WTC11 (cell line): ENCODE data around the gene AADACL4. TPM values are rescaled to one million over a fixed set of nuclear protein-coding genes. Genes with fewer than 3 reads are reported as not detected.
"Not testable (repeated sequence)": the region's sequence is repeated elsewhere in the genome, so short reads cannot be mapped to it uniquely, and the experiment has no call there.

Experiments
- ATAC-seq: fragments of 200-7000 bp; cut with Tn5 transposase; 2 replicates; pipeline ENCODE4 v1.10.0; 2021; ENCODE audit warnings: mild to moderate bottlenecking, moderate library complexity
- CTCF ChIA-PET: fragments of 300-600 bp; sonication (Branson Sonifier 250); formaldehyde crosslinking; loops from one replicate; lab custom pipeline; 2021; ENCODE audit warnings: antibody characterized with exemption; lab: Charles Lee
- POLR2A ChIA-PET: fragments of 350-600 bp; sonication (Branson Sonifier 250); formaldehyde crosslinking; loops from one replicate; lab custom pipeline; 2021; ENCODE audit warnings: antibody characterized with exemption; lab: Charles Lee
- DNase-seq: peaks from one replicate; pipeline ENCODE4 v3.0.0; 2021; ENCODE audit warnings: low spot score
- H3K27ac Mint-ChIP-seq: 2 replicates; pipeline ENCODE4 v1.8.0; 2021; ENCODE audit warnings: mixed read lengths
- H3K27me3 Mint-ChIP-seq: 2 replicates; pipeline ENCODE4 v1.8.0; 2021; ENCODE audit warnings: low read depth, mild to moderate bottlenecking, moderate library complexity, mixed read lengths
- H3K36me3 Mint-ChIP-seq: 2 replicates; pipeline ENCODE4 v1.8.0; 2021; ENCODE audit warnings: mixed read lengths
- H3K4me1 Mint-ChIP-seq: 2 replicates; pipeline ENCODE4 v1.8.0; 2022; ENCODE audit warnings: mixed read lengths
- H3K4me3 Mint-ChIP-seq: 2 replicates; pipeline ENCODE4 v1.8.0; 2021; ENCODE audit warnings: mild to moderate bottlenecking, moderate library complexity, mixed read lengths
- H3K9me3 Mint-ChIP-seq: 2 replicates; pipeline ENCODE4 v1.8.0; 2021; ENCODE audit warnings: mixed read lengths
- FOXJ3 ChIP-seq: sonication (generic); formaldehyde crosslinking; IDR thresholded peaks from 2 replicates; pipeline ENCODE4 v1.9.0; 2021; ENCODE audit warnings: missing genetic modification reagents, mild to moderate bottlenecking, borderline replicate concordance
- HMGA2 ChIP-seq: fragments of 250-450 bp; sonication (Bioruptor Pico); IDR thresholded peaks from 2 replicates; pipeline ENCODE4 v1.4.0; 2021; ENCODE audit warnings: mild to moderate bottlenecking, moderate library complexity
- JAZF1 ChIP-seq: fragments of 250-450 bp; sonication (Bioruptor Pico); IDR thresholded peaks from 2 replicates; pipeline ENCODE4 v1.9.0; 2021; ENCODE audit warnings: moderate library complexity, mild to moderate bottlenecking, inconsistent platforms
- JUN ChIP-seq: sonication (generic); formaldehyde crosslinking; IDR thresholded peaks from 2 replicates; pipeline ENCODE4 v1.8.0; 2023; ENCODE audit warnings: mild to moderate bottlenecking, missing genetic modification reagents
- MXD4 ChIP-seq: fragments of 250-450 bp; sonication (Bioruptor Pico); IDR thresholded peaks from 2 replicates; pipeline ENCODE4 v1.8.0; 2021; ENCODE audit warnings: mild to moderate bottlenecking, moderate library complexity, borderline replicate concordance
- NFATC4 ChIP-seq: fragments of 250-450 bp; sonication (Bioruptor Pico); IDR thresholded peaks from 2 replicates; pipeline ENCODE4 v1.9.0; 2021; ENCODE audit warnings: mild to moderate bottlenecking
- NR2C2 ChIP-seq: sonication (generic); formaldehyde crosslinking; IDR thresholded peaks from 2 replicates; pipeline ENCODE4 v1.8.0; 2022; ENCODE audit warnings: mild to moderate bottlenecking, missing genetic modification reagents
- OVOL2 ChIP-seq: fragments of 250-450 bp; sonication (Bioruptor Pico); IDR thresholded peaks from 2 replicates; pipeline ENCODE4 v1.9.0; 2021; ENCODE audit warnings: mild to moderate bottlenecking, borderline replicate concordance
- total RNA-seq: library from RNA; stranded (reverse); gene quantifications from 3 replicates; pipeline ENCODE4 v1.2.3, GENCODE V29; 2021
- TF ChIP-seq, protein P1 (sequence below): fragments of 250-450 bp; sonication (Bioruptor Pico); conservative IDR thresholded peaks from 2 replicates; pipeline ENCODE4 v1.9.0; 2021; ENCODE audit warnings: mild to moderate bottlenecking
- TF ChIP-seq, protein P2 (sequence below): fragments of 250-450 bp; sonication (Bioruptor Pico); IDR thresholded peaks from 2 replicates; pipeline ENCODE4 v1.8.0; 2021; ENCODE audit warnings: mild to moderate bottlenecking
- TF ChIP-seq, protein P3 (sequence below): sonication (generic); formaldehyde crosslinking; IDR thresholded peaks from 2 replicates; pipeline ENCODE4 v1.8.1; 2022; ENCODE audit warnings: low read depth, mild to moderate bottlenecking, moderate library complexity, missing genetic modification reagents, borderline replicate concordance
- TF ChIP-seq, protein P4 (sequence below): sonication (generic); formaldehyde crosslinking; IDR thresholded peaks from 2 replicates; pipeline ENCODE4 v1.8.0; 2022; ENCODE audit warnings: missing genetic modification reagents
- TF ChIP-seq, protein P5 (sequence below): sonication (generic); formaldehyde crosslinking; IDR thresholded peaks from 2 replicates; pipeline ENCODE4 v1.8.0; 2022; ENCODE audit warnings: mild to moderate bottlenecking, missing genetic modification reagents

Gene AADACL4
- total RNA-seq, 1 experiment from 2014 or later = 0.11 TPM

DNA sequence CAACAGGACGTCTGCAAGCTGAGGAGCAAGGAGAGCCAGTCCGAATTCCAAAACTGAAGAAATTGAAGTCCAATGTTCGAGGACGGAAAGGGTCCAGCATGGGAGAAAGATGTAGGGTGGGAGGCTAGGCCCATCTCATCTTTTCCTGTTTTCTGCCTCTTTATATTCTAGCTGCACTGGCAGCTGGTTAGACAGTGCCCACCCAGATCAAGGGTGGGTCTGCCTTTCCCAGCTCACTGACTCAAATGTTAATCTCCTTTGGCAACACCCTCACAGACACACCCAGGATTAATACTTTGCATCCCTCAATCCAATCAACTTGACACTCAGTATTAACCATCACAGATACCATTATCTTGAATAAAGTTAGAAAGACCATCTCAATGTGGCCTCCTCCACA is 32.2 kb downstream of the AADACL4 start:
- CTCF ChIA-PET = interaction anchor here (1.4 kb wide), 1 partner anchor 17 kb away, joined by 4 read pairs; no protein-coding TSS in a partner anchor
- H3K36me3 Mint-ChIP-seq, DNase-seq, POLR2A ChIA-PET, H3K27ac Mint-ChIP-seq, H3K4me3 Mint-ChIP-seq, ATAC-seq, H3K4me1 Mint-ChIP-seq, H3K27me3 Mint-ChIP-seq: not testable (repeated sequence)
- peaks cover 24% of the 10 kb centered on the region for H3K9me3 Mint-ChIP-seq

DNA sequence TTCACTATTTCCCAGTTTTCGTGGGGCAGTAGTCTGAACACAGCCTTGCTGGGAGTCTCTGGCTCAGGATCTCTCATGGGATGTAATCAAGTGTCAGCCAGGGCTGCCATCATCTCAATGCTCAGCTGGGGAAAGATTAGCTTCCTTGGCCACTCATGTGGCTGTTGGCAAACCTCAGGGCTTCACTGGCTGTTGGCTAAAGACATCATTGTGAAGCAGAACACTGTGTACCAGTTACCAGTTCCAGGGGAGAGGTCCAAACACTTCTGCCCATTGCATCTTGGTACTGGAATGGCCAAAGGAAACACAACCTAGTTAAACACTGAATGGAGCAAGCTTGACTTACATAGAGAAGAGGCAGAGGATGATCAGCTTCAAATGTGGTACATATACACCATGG is 33.7 kb downstream of the AADACL4 start:
- CTCF ChIA-PET = no interaction called here
- ATAC-seq = no peak
- Mint-ChIP-seq H3K4me1 (no peaks in the 10 kb centered on the region), H3K27me3 (peaks cover 6% of the 10 kb centered on the region), H3K4me3 (no peak overlapping the region)
- TF ChIP-seq, protein P1, sequence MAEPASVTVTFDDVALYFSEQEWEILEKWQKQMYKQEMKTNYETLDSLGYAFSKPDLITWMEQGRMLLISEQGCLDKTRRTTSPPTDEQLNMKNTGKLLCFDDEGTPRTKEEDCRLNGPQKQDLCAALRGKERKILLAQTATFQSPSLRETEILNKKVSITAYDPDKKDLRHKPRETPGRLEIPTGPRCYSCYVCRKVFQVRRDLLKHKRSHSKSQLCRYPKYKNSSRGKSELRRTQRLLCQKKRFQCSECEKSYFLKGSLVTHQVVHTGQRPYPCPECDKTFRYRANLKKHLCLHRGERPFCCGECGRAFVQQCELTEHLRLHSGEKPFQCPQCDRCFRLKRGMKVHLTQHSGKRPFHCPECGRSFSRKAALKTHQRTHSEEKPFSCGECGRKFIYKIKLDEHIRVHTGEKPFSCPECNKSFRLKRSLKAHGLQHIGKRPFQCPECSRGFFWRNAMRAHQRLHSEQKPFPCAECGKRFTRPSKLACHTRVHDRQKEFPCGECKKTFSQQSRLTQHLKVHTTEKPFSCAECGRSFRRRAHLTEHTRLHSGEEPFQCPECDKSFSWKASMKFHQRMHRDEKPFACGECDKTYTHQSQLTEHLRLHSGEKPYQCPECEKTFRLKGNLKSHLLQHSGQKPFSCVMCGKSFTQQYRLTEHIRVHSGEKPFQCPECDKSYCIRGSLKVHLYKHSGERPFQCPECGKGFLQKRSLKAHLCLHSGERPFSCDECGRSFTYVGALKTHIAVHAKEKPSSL (CRISPR knock-in tag) = no peak
- TF ChIP-seq, protein P2, sequence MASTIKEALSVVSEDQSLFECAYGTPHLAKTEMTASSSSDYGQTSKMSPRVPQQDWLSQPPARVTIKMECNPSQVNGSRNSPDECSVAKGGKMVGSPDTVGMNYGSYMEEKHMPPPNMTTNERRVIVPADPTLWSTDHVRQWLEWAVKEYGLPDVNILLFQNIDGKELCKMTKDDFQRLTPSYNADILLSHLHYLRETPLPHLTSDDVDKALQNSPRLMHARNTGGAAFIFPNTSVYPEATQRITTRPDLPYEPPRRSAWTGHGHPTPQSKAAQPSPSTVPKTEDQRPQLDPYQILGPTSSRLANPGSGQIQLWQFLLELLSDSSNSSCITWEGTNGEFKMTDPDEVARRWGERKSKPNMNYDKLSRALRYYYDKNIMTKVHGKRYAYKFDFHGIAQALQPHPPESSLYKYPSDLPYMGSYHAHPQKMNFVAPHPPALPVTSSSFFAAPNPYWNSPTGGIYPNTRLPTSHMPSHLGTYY (CRISPR knock-in tag) = no peak
- TF ChIP-seq JUN (CRISPR knock-in tag) = no peak
- no peak for TF ChIP-seq HMGA2 (CRISPR knock-in tag)
- TF ChIP-seq NR2C2 (CRISPR knock-in tag) = no peak
- TF ChIP-seq NFATC4 (CRISPR knock-in tag) = no peak
- TF ChIP-seq, protein P3, sequence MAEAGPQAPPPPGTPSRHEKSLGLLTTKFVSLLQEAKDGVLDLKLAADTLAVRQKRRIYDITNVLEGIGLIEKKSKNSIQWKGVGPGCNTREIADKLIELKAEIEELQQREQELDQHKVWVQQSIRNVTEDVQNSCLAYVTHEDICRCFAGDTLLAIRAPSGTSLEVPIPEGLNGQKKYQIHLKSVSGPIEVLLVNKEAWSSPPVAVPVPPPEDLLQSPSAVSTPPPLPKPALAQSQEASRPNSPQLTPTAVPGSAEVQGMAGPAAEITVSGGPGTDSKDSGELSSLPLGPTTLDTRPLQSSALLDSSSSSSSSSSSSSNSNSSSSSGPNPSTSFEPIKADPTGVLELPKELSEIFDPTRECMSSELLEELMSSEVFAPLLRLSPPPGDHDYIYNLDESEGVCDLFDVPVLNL (CRISPR knock-in tag) = no peak
- TF ChIP-seq, protein P4, sequence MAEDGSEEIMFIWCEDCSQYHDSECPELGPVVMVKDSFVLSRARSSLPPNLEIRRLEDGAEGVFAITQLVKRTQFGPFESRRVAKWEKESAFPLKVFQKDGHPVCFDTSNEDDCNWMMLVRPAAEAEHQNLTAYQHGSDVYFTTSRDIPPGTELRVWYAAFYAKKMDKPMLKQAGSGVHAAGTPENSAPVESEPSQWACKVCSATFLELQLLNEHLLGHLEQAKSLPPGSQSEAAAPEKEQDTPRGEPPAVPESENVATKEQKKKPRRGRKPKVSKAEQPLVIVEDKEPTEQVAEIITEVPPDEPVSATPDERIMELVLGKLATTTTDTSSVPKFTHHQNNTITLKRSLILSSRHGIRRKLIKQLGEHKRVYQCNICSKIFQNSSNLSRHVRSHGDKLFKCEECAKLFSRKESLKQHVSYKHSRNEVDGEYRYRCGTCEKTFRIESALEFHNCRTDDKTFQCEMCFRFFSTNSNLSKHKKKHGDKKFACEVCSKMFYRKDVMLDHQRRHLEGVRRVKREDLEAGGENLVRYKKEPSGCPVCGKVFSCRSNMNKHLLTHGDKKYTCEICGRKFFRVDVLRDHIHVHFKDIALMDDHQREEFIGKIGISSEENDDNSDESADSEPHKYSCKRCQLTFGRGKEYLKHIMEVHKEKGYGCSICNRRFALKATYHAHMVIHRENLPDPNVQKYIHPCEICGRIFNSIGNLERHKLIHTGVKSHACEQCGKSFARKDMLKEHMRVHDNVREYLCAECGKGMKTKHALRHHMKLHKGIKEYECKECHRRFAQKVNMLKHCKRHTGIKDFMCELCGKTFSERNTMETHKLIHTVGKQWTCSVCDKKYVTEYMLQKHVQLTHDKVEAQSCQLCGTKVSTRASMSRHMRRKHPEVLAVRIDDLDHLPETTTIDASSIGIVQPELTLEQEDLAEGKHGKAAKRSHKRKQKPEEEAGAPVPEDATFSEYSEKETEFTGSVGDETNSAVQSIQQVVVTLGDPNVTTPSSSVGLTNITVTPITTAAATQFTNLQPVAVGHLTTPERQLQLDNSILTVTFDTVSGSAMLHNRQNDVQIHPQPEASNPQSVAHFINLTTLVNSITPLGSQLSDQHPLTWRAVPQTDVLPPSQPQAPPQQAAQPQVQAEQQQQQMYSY (CRISPR knock-in tag) = no peak
- TF ChIP-seq JAZF1 (CRISPR knock-in tag) = no peak
- TF ChIP-seq, protein P5, sequence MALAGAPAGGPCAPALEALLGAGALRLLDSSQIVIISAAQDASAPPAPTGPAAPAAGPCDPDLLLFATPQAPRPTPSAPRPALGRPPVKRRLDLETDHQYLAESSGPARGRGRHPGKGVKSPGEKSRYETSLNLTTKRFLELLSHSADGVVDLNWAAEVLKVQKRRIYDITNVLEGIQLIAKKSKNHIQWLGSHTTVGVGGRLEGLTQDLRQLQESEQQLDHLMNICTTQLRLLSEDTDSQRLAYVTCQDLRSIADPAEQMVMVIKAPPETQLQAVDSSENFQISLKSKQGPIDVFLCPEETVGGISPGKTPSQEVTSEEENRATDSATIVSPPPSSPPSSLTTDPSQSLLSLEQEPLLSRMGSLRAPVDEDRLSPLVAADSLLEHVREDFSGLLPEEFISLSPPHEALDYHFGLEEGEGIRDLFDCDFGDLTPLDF (CRISPR knock-in tag) = no peak
- no peak for TF ChIP-seq MXD4 (CRISPR knock-in tag)
- no peak for TF ChIP-seq FOXJ3 (CRISPR knock-in tag)
- no peak for TF ChIP-seq OVOL2 (CRISPR knock-in tag)
- TF ChIP-seq, all 79 proteins: peak for 0
- peaks cover 19% of the 10 kb centered on the region for H3K9me3 Mint-ChIP-seq
- no peak overlapping the region for H3K27ac Mint-ChIP-seq
- H3K36me3 Mint-ChIP-seq = no peaks in the 10 kb centered on the region; the same call in 1 of the 2 replicates
- POLR2A ChIA-PET = no interaction called here
- no peak for DNase-seq
